ENCODE results near the gene CIDEC.
"Not testable (repeated sequence)": the region's sequence is repeated elsewhere in the genome, so short reads cannot be mapped to it uniquely, and the experiment has no call there.

The CIDEC gene

DNA sequence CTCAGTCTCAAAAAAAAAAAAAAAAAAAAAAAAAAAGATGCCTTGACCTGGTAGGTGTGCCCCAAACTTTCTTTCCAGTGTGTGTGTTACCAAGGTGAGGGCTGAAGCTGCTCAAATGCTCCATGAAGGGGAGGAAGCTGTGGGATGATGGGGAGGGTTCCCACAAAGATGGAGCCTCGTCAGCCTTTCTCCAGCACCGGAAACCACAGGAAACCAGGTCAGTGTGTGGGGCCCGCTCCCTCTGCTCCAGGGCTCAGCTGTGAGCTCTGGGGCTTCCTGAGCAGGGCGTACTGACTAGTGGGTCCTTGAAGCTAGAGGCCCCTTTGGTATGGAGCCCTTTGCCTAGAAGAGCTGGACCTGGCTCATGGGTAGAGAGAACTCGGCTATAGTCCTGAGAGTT is 21.9 kb upstream of the CIDEC start:
- no peak for DNase-seq

DNA sequence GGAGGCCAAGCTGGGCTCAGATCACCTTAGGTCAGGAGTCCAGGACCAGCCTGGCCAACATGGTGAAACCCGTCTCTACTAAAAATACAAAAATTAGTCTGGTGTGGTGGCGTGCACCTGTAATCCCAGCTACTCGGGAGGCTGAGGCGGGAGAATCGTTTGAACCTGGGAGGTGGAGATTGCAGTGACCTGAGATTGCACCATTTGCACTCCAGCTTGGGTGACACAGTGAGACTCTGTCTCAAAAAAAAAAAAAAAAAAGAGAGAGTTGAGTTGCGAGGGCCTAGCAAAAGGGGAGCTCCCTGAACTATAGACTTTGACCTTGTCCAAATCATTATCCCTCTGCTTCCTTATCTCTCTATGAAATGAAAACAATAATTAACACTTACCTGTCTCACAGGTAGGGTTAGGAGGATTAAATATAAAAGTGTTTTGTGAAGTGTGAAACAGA is 20.9 kb upstream of the CIDEC start:
- not testable (repeated sequence) for DNase-seq

DNA sequence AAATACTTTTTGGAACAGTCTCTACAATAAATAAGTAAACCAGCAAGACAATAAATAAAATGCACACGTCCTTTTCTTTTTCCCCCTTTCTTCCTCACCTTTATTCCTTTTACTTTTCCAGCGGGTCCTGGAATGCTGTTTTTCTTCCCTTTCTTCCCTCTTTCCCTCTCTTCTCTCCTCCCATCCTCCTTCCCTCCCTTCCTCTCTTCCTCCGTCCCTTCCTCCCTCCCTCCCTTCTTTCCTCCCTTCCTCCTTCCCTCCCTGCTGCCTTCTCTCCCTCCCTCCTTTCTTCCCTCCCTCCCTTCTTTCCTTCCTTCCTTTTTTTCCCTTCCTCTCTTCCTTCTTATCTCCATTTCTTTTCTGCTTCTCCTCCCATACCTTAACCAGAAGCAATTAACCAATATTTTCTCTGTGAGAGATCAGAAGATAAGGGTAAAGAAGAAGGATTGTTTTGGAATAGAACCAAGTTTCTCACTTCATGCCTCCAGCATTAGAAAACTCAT is 19.3 kb upstream of the CIDEC start:
- DNase-seq: no peak

DNA sequence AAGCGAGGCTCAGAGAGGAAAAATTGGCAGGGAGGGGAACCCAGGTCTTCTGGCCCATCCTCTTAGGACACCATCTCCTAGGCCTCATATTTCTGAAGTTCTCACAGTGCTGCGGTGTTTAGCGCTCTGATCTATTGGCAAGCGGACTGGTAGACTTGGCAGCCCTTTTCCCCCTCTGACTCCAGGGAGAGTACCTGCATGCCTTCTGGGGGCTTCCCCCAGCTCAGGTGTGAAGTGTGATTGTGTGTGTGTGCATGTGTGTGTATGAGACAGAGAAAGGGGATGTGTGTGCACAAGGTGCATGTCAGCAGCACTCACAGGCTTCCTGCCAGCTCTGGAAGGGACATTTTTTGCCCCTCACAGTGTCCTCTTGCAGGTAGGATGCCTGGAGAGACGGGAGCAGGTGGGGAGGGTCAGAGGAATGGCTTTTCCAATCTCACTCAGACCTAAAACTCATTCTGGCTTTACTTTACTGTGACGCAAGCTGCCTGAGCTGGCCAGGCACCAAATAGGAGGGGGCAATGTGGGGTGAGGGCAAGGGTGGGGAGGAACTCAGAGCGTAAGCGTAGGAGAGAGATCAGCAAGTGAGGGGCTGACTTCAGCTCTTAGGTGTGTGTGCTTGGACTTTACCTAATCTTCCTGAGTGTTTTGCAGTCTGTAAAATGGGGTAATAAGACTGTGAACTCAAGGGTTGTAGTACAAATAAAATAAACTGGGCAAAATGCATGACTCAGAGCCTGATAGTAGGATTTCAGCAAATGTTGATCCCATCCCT is 18.6 kb upstream of the CIDEC start:
- no peak for DNase-seq

DNA sequence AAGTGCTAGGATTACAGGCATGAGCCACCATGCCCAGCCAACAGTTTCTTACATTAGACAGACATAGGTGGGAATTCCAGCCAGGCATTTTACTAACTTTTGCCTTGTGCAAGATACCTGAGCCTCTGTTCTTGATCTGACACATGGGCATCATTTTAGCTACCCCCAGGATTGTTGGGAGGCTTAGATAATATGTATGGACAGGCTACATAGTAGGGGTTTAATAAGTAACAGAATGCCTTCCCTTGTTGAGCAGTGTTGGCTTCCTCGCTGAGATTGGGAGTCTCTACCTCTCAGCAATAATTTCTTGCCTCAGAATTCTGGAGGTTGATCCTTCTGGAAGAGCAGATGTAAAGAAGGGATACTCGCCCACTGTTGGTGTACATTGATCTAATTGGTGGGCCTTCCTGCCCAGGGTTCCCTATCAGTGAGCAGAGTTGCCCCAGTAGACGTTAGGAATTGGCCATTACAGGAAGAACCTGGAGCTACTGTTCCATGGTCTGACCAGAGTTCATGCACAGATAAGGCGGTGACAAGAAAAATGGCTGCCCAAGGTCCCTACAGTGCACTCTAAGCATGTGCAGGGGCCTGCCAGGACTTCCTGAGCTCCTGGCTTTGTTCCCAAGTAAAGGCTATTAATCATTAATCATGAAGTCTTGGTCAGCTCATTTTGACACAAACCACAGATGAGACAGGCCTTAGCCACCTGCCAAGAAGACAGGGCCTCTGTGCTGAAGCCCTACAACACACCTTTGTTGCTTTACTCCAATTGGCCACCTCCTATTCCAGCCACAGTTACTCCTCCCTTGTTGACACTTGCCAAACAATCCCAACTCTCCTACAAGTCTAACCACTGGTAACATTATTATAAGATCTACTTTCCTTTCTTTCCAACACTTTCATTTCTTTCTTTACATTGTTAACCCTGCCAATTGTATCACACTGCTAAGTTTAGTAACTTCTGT is 17.6 kb upstream of the CIDEC start:
- no peak for DNase-seq

DNA sequence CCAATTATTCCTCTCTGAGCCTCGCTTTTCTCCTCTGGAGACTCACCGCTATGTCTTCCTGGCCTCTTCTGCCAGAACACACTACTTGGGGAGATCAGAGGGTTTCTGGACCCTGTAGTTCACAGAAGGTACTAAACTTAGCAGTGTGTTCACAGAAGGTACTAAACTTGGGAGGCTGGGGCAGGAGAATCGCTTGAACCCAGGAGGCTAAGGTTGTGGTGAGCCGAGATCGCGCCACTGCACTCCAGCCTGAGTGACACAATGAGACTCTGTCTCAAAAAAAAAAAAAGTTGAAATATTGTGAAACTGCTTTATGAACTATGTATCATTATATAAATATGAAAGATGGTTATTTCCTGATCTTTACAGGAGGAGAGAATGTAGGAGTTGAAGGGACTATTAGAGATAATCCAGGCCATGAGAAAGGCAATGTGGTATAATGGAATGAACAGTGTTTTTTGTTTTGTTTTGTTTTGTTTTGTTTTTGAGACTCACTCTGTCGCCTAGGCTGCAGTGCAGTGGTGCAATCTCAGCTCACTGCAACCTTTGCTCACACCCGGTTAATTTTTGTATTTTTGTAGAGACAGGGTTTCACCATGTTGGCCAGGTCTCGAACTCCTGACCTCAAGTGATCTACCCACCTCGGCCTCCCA is 16.8 kb upstream of the CIDEC start:
- DNase-seq: not testable (repeated sequence)

DNA sequence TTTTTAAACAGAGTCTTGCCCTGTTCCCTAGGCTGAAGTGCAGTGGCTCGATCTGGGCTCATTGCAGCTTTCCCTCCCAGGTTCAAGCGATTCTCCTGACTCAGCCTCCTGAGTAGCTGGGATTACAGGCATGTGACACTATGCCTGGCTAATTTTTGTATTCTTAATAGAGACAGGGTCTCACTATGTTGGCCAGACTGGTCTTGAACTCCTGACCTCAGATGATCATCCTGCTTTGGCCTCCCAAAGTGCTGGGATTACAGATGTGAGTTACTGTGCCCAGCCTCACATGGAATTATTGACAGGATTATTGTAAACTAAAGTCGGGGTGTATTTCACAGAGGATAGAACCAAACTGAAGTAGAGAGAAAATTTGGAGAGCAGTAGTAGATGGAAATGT is 15.7 kb upstream of the CIDEC start:
- DNase-seq: not testable (repeated sequence)

DNA sequence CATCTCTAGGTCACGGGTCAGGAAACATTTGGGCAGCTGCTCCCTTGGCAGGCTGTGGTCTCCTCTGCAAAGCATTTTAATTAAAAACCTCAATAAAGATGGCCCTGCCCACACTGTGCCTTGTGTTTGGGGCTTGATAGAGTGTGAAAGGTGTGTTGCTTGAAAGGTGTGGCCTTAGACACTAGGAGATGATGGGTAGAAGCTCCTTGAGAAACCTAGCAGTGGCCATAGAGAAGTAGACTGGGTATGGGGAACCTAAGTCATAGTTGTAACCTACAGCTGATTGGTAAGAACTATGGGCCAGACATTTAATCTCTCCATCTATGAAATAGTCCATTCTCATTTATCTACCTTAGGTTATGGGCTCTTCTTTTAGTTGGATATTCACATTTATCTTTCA is 13.7 kb upstream of the CIDEC start:
- DNase-seq: no peak

DNA sequence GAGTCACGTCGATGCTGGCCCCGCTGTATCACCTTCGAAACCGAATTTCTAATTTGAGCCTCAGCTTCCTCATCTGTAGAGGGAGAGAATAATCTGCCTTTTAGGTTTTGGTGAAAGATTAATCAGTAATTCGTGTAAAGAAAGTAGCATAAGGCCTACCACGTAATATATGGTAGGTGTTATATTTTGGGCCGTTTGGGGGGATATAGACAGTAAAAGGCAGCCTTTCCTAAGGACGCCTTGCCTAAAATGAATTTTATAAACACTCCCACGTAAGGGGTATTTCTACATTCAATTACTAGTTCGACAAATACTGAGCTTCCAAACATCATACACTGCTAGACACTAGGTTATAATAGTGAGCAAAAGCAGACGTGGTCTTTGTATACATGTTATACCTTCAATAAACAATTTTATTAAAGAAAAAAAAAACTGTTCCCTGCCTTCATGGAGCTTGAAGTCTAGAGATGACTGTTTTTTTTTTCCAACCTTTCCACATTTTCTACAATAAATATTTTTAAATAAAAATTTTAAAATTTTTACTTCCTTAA is 11.1 kb upstream of the CIDEC start:
- DNase-seq: no peak

DNA sequence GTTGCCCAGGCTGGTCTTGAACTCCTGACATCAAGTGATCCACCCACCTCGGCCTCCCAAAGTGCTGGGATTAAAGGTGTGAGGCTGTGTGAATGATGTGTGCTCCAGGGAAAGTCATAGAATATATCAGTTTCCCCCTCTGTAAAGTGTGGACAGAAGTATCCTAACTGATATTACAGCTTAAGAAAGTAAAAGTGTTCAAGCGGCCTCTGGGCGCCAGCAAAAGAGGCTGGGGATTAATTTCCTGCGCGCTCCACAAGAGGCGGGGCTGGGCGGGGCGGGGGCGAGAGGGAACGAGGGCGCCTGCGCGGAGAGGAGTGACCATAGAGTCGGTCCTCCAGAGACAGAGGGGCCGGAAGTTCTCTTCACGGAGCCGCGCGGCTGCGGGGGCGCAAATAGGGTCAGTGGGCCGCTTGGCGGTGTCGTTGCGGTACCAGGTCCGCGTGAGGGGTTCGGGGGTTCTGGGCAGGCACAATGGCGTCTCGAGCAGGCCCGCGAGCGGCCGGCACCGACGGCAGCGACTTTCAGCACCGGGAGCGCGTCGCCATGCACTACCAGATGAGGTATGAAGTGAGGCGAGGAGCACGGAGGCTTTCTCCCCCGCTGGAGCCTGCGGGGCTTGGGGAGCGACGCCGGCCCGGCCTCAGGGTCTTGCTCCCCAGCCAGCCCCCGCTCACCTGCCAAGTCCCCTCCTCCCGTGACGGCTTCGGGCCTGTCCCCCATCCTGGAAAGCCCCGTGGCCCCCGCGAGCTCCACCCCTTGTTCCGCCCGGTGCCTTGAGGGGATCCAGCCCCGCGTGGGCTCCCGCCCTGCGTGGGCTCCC is 10.4 kb upstream of the CIDEC start, which contains the start of gene JAGN1:
JAGN1 (plus strand) TSS at position 362 of the 823 bp plus-strand sequence; CDS start at position 475, 113 bp downstream.
- DNase-seq: peak; percentile 86 to 91

DNA sequence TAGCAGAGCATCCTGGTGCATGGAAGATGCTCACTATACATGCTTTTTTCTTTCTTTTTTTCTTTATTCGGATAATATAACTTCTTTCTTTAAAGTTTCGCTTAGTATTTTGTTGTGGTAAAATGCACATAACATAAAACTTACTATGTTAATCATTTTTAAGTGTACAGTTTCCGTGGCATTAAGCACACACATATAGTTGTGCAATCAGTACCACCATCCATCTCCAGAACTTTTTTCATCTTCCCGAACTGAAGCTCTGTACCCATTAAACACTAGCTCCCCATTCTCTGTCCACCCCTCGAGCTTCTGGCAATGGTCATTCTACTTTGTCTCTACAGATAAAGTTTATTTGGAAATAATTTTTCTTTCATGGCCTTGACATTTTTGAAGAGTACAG is 9.4 kb upstream of the CIDEC start:
- DNase-seq: no peak

DNA sequence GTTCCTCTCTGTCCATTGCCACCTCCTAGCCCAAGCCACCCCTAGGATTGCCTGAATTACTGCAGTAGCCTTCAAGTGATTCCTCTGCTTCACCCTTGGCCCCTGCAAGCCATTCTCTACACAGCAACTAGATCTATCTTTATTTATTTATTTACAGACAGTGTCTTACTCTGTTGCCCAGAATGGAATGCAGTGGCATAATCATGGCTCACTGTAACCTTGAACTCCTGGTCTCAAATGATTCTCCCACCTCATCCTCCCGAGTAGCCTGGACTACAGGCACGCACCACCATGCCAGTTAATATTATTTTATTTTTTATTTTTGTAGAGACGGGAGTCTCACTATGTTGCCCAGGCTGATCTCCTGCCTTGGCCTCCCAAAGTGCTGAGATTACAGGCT is 8.5 kb upstream of the CIDEC start:
- DNase-seq: no peak

DNA sequence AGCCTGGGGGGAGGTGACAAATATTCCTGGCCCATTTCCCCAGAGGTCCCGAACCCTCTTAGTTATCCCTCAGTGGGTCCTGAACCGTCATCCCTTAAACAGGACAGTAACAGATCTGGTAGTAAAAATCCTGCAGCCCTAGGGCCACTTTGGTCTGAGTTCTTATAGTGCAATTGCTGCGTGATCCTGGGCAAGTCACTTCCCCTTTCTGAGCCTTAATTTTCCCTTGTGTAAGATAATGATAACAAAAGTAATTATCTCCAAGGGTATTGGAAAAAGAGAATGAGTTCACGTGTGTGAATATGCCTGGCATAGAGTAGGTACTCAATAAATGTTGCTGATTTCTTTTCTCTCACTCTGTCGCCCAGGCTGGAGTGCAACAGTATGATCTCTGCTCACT is 7.4 kb upstream of the CIDEC start:
- no peak for DNase-seq

DNA sequence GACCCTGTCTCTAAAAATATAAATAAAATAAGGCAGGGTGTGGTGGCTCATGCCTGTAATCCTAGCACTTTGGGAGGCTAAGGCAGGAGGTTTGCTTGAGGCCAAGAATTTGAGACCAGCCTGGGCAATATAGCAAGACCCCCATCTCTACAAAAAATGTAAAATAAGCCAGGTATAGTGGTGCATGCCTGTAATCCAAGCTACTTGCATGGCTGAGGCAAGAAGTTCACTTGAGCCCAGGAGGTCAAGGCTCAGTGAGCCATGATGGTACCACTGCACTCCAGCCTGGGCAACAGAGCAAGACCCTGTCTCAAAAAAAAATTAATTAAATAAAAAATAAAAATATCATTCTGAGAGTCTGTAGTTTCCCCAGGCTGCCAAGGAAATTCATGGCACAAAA is 6.3 kb upstream of the CIDEC start:
- no peak for DNase-seq

DNA sequence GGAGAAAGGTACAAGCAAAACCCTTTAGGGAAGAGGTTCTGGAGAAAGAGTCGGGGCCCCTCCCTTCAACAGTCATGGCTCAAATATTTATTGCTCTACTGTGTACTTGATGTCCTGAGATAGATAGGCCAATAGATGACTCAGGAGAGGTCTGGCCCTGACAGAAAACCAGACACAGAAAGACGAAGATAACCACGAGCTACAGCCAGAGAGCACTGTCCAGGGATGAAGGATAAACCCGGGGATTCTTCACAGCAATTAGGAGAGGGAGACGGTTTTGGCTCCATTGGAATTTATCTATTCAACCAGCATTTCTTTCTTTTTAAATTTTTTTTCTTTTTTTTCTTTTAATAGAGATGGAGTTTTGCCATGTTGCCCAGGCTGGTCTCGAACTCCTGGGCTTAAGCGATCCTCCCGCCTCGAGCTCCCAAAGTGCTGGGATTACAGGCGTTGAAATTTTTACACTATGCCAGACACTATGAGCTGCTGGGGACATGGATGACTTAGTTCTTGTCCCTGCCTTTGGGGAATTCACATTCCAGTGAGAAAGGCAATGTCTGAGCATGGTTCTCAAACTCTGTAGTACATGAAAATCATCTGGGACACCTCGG is 4.6 kb upstream of the CIDEC start:
- no peak for DNase-seq

DNA sequence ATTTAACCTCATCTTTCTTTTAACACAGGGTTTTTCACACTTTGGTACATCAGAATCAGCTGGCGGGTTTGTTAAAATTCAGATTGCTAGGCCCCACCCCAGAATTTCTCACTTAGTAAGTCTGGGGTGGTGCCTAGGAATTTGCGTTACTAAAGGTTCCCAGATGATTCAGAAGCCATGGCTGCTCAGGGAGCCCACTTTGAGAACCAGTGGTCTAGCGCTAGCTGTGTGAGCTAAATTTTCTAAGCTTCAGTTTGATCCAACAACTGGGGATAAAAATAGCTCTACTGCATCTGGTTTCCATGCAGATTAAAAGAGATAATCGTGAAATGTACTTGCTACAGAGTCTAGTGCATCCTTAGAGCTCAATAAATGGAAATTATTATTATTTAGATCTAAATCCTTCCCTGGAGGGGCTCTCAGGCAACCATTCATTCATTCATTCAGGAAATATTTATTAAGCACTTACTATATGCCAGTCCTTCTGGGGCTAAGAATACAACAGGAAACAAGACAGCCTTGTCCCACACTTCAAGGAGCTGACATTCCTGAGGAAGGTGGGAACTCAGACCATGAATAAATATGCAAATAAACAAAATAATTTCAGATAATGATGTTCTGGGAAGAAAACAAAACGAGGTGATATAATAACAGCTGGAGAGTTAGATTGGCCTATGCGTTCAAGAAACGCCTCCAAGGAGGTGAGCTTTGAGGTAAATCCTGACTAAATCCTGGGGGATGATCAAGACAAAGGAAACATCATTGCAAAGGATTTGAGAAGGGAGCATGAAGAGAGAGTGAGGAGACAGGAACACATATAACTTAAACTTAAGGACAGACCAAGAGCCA is 3.9 kb upstream of the CIDEC start:
- no peak for DNase-seq

DNA sequence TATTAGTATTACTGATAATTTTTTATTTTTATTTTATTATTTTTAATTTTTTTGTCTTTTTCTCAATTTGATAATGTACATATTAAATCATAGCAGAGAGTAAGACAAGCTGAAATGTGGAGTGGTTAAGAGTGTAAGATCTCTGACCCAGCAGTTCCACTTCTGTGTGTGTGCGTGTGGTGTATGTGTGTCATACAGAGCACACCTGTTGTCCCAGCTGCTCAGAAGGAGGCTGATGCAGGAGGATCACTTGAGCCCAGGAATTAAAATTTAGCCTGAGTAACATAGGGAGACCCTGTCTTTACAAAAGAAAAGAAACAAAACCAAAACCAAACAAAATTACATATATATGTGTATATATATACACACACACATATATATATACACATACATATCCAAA is 1.4 kb upstream of the CIDEC start:
- DNase-seq: no peak

DNA sequence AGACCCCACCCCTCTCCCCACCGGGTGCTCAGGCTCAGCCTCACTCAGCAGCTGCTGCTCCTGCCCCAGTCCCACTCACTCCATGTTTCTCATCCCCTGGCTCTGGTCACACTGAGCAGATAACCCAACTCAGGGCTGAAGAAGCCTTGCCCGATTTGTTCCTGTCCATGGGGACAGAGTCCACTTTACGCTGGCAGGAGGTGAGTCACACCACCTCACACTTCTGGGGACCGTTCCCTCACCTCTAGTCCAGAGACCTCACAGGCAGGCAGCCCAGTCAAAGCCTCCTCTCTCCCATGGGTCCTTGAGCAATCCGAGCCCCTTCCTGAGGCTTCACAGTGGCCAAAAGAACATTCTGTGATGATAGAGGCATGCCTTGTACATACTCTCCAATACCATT is 1.4 kb downstream of the CIDEC start:
- DNase-seq: no peak

DNA sequence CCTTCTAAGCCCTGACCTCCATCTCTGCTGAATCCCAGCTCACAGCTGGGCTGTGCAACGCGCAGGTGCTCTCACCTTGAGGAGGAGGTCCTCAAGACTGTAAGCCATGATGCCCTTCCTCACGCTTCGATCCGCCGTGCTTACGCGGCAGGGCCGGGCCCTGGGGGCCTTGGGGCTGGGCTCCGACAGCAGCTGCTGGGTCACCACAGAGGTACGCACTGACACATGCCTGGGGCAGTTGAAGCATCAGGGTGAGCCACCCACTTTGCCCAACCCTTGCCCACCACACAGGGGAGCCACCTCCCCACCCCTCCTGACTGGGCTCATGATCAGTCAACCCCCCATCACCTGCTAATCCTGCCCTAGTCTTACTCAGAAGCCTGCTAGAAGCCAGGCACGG is 3.1 kb downstream of the CIDEC start:
- no peak for DNase-seq

DNA sequence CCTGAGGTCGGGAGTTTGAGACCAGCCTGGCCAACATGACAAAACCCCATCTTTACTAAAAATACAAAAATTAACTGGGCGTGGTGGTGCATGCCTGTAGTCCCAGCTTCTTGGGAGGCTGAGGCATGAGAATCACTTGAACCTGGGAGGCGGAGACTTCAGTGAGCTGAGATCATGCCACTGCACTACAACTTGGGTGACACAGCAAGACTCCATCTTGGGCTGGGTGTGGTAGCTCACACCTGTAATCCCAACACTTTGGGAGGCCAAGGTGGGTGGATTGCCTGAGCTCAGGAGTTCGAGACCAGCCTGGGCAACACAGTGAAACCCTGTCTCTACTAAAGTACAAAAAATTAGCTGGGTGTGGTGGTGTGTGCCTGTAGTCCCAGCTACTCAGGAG is 3.8 kb downstream of the CIDEC start:
- DNase-seq: not testable (repeated sequence)
